SK-N-MC (cell line): ENCODE results near the gene GRB10.

Source experiments
- EZH2 ChIP-seq: fragments of 200-600 bp; sonication (generic); IDR thresholded peaks from one replicate; pipeline ENCODE4 v1.6.1; 2017; ENCODE audit warnings: antibody characterized with exemption
- FOXP2 ChIP-seq: optimal IDR thresholded peaks from 2 replicates; pipeline ENCODE3; 2011; ENCODE audit warnings: mild to moderate bottlenecking, moderate library complexity; ENCODE audit not compliant: insufficient read depth; ENCODE audit errors: extremely low read length, control extremely low read depth
- POLR2AphosphoS5 ChIP-seq: IDR thresholded peaks from 2 replicates; pipeline ENCODE4 v1.6.1; 2012; ENCODE audit warnings: mild to moderate bottlenecking, low read depth, low read length, borderline replicate concordance

DNA sequence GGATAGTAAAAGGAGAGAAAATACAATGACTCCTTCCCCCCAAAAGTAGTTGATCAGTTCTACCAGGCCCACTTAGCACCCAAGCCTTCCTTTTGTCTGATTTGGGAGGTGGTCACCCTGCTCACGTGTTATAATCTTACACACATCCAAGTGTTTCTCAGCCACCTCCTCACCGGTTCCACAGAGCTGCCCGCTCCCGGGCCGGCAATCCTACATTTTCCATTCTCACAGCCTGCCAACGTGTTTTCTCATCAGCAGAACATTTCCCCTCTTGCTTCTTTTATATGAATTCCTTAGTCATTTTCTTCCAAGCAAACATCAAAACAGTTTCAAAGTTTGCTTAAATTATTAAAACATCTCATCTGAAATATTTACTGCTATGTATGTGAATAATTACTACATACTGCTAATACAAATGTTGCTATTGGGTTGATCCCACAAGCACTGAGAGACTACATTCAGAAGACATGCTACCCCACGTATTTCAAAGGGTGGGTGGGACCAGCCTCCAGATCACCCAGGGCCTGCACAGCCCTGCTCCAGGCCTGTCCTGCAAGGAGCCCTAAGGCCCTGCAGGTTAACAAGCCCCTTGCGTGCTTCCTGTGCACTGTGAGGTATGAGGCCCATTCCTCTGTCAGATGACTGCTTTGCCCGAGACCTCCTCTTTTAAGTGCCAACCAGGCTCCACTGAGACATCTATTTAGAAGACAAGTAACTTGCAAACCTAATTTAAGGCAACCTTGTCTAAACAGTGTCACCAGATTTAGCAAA lies 75.3 kb downstream of the GRB10 start:
- TF ChIP-seq POLR2AphosphoS5 (no peak), EZH2 (no peak), FOXP2 (no peak)
